Stimulated activated CD4-positive, alpha-beta T cell treated with anti-CD3 and anti-CD28 coated beads, Interleukin-12 subunit alpha, Interleukin-12 subunit beta, amount 100 ng/mL, for 4 hours (primary cell): ENCODE measurements around the gene KIAA0319L.

ENCODE experiments used
- DNase-seq: peaks from one replicate; pipeline ENCODE4 v3.0.0-alpha.2; 2020

KIAA0319L gene

DNA sequence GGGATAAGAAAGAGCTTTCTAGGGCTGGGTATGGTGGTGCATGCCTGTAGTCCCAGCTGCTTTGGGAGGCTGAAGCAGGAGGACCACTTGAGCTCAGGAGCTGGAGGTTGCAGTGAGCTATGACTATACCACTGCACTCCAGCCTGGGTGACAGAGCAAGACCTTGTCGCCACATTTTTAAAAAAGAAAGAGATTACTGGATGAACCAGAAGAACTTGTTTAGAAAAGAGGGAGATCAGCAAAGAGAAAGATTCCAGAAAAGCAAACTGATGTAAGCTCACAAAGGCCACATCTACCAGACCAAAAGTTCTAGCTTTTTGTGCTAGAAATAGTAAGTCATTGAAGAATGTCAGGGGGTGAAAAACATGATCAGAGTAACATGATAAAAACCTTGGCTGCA, 117.6 kb downstream of the KIAA0319L start:
- no peak for DNase-seq

DNA sequence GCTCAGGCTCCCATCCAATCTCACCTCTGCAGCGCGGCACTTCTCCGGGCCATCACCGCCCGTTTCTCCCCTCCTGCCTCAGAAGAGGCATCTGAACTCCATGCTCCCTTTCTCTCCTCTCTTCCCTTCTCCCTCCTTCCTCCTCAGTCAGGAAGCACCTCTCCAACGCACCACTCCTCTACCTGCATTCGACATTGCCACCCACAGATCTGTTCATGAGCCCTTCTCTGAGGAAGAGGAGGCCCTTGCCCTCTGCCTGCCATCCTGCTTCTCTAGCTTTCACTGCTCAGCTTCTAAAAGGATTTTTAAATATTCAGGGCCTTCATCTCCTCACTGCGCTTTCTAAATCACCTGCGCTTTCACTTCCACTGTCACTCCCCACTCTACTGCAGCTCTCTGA, 120.0 kb downstream of the KIAA0319L start:
- DNase-seq, result no peak

DNA sequence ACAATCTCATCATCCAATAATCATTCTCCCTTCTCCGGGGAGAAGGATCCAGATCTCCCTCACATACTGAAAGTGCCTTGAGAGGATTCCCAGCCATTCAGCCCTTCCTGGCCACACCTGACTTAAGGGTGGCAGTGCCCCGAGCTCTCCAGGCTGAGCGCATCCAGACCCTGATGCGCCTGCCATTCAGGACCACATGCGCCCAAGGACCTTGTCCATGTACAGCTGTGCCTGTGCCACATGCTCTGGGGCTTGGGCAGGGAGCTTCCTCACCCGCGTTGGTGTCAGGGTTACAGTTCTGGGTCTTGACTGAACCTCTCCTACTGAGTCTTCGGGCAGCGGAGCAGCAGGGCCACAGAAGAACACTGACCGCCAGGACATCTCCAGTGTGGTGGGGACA, 121.1 kb downstream of the KIAA0319L start:
- DNase-seq, result no peak

DNA sequence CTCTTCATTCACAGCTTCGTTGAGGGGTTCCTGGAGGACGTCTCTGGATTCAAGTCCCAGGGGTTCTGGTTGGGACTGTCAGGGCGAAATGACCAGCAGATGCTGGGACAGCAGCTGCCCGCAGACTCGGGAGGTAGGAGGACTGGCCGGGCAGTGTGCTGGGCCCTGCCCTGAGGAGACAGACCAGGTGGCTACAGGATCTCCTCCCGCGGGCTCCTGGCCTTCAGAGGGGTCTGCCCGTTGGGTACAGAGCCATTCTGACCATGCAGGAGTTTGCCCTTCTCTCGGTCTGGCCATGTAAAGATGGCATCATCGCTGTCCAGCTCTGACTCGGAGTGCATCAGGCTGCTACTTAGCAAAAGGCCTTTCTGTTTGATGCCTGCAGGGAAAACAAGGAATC, 122.5 kb downstream of the KIAA0319L start:
- no peak for DNase-seq

DNA sequence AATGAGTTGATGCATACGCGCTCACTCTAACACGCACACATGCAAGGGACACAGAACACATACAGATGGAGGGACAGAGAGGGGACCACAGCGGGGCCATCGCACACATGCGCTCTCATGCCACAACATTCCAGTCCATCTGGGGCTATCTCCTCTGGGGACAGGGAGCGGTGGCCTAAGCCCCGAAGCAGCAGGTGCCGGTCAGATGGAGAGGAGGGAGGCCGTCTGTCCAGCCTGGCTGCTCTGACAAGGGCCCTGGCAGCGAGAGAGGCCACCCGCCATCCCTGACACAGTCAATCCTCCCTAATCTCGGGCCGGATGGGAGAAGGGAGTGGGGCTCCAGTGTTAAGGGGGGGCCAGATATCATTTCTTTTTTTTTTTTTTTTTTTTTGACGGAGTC, 123.5 kb downstream of the KIAA0319L start:
- no peak for DNase-seq

DNA sequence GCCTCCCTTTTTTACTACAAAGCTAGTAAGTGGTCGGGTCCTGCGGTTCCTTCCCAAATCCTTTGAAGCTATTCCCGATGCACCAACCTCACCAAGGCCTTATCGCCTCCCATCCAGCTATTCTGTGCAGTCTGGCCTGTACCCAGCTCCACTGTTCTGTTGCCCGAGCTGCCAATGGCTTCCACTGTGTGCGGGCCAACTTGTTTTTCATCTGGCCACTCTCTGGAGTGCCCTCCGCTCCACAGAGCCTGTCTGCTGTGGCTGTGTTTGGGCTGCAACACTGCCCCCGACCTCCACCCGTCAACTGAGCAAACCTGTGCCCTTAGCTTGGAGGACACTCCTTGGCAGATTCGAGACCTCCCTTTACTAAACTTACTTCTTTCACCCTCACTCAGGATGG, 125.0 kb downstream of the KIAA0319L start:
- DNase-seq, result no peak

DNA sequence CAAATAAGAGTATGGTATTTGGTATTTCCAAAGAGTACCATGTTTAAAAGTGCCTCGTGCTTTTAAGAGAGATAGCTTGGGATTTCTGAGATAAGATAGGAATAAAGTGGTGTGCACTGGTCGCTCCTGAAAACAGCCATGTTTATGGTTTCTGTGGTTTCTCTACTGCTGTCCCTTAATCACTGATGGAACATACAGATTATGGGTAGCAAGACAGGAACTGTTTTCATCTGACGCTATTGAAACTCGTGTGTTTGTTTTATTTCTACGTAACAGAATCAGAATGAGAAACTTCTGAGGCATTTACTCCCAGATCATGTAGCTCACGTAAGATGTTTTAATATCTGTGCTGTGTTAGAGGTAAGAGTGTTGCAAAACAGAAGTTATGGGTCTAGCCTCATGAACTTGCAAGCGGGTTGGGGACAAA, 126.0 kb downstream of the KIAA0319L start:
- no peak for DNase-seq

DNA sequence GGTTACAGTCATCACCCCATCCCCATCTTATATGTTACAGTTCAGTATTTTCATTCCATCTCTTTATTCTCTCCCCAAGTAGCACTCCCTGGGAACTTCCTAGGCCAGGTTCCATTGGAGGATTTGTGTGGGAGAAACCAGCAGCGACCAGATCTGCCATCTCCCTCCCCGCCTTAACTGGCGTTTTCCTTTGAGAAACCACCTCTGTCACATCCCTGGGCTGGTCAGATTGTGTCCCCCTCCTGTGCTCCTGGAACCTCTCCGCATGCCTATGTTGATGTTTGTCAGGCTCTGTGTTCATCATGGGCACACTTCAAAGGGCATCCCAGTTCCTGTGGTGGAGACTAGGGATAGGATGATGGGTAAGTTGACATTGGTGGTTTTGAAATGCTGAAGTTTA, 126.4 kb downstream of the KIAA0319L start:
- DNase-seq, result no peak

DNA sequence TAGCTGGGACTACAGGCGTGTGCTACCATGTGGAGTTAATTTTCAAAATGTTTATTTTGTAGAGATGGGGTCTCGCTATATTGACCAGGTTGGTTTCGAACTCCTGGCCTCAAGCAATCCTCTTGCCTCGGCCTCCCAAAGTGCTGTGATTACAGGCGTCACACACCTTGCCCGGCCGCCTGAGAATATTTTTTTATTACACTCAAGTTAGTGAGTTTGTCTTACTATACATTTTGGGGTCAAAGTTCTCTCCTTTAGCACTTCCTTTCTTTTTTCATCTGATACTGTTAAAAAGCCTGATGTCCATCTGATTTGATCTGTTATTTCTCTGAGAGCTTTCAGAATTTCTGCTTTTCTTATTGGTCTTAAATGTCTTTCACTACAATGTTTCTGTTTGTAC, 128.8 kb downstream of the KIAA0319L start:
- DNase-seq, result no peak

DNA sequence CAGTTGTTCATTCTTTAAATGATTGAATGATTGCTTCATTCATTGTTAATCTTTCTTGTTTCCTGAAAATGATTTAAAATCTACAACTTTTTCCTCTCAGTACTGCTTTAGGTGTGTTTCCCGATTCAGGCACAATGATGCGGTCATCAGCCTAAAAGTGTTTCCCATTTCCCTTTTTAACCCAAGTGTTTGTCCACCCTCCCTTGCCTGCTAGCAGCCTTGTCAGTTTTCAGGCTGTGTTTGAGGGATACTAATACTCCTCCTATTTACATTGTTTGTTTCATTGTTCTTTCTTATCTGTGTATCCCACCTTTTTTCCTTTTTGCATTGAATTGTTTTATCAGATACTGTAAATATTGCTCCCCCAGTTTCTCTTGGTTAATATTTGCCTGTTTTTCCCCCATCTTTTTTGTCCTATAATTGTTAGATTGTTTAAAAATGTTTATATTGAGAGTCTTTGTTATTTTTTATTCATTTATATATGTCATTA, 131.1 kb downstream of the KIAA0319L start:
- DNase-seq, result no peak

DNA sequence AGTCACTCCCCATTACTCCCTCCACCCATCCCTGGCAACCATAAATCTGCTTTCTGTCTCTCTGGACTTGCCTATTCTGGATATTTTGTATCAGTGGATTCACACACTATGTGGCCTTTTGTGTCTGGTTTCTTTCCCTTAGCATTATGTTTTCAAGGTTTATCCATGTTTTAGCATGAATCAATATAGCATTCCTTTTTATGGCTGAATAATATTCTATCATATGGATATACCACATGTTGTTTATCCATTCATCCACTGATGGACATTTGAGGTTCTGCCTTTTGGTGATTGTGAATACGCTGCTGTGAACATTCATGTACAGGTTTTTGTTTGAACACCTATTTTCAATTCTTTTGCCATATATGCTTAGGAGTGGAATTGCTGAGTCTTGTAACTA, 148.3 kb downstream of the KIAA0319L start:
- DNase-seq, result no peak

DNA sequence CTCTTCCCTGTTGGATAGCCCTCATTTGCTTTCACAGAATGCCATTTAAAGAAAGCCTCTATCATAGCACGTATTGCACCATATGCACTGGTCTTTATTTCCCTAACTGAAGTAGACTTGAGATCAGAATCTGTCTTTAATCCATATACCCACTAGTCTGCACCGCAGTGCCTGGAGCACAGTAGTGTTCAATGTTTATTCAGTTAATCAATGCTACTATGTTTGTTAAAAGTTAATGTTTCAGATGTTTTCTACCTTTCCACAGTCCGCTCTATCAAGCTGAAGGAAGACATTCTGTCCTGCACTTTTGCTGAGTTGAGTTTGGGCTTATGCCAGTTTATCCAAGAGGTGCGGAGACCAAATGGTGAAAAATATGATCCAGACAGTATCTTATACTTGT, 149.5 kb downstream of the KIAA0319L start:
- no peak for DNase-seq

DNA sequence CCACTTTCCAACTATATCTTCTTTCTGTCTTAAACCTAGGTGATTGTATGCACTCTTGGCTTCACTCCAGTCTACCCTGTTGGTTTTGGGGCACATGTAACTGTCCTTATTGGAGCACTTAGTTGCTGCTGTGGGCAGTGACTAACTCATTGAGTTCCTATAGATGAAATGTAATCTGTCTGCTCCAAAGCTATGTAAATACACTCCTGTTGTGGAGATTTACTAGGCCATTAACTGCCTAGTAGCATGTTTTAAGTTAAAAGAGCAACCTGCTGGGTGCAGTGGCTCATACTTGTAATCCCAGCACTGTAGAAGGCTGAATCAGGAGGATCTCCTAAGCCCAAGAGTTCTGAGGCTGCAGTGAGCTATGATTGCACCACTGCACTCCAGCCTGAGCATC, 151.1 kb downstream of the KIAA0319L start:
- DNase-seq, result no peak

DNA sequence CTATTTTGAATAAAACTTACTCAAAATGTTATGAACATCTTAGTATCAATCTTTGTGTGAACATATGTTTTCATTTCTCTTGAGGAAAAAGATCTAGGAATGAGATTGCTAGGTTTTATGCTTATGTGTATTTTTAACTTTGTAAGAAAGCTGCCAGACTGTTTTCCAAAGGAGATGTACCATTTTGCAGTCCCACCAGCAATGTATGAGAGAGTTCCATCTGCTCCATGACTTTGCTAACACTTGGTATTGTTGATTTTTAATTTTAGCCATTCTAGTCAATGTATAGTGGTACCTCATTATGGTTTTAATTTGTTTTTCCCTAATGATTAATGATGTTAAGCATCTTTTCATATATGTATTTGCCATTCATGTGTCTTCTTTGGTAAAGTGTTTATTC, 156.2 kb downstream of the KIAA0319L start:
- DNase-seq, result no peak

DNA sequence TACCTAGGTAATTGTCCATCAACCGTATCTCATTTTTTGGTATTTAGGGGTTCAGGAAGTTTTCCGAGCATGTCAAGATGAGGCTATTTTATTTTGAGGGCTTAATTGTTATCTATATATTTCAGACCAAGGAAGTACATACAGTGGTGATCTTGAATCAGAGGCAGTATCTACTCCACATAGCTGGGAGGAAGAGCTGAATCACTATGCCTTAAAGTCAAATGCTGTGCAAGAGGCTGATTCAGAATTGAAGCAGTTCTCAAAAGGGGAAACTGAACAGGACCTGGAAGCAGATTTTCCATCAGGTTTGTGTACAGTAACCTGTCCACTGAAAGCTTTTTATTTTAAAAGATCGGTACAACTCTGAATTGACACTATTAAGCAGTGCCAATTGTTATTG, 158.5 kb downstream of the KIAA0319L start:
- DNase-seq, result no peak

DNA sequence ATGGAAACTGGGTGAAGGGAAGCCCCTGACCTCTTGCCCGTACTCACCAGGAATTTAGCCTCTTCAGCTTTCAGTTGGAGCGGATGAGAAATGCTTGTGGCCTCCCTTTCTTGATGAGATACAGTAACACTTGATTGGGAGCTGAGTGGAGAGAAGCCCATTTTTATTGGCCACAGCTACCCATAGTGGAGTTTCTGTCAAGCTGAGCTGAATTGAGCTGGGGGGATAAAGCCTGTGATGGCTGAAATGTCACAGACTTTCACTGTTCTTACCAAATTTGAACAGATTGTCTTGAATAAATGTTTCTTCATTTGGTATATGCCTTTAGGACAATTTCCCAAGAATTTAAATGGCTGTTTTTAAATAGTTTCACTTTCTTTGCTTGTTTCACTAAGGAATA, 162.8 kb downstream of the KIAA0319L start:
- DNase-seq, result no peak

DNA sequence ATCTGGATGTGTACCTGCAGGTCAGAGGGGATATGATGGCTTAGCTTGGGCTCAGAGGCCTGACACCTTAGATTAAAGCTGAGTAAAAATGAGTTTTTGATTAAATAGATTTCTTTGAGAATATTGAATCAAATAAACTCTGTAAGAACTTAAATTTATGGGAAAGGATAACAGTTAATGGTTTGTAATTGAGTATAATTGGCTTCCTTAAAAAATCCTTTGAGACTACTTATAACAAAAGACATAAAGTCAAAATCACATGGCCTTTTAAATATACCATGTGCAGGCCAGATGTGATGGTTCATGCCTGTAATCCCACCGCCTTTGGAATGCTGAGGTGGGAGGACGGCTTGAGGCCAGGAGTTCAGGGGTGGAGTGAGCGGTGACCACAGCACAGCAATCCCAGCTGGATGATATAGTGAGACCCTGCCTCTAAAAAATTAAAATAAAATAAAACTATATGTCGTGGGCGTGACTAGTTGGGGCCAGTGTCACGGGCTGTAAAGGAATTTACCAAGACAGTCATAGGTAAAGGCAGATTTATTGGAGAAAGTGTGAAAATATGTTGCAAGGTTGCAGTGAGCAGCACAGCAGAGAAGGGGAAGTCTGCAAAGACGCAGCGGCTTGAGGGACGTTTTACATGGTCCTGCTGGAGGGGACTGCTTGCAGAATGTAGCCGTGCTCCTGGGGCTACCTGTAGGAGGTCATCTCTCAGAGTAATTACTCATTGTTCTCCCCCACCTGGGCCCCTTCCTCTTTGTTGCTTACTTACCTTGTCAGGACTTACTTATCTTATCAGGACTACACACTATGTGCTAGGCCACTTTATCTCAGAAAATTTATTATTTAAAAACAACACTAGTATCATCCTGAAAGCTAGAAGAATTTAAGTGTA, 166.4 kb downstream of the KIAA0319L start:
- DNase-seq, result no peak

DNA sequence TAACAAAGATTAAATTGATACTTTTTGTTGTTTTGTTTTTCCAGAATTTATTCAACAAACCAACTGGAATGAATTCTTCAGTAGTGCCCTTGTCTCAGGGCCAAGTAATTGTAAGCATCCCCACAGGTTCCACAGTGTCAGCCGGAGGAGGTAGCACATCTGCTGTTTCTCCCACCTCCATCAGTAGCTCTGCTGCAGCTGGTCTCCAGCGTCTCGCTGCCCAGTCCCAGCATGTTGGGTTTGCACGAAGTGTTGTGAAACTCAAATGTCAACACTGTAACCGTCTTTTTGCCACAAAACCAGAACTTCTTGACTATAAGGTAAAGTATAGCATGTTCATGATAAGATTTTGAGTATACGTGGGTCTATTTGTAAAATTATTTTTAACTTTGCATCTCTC, 170.2 kb downstream of the KIAA0319L start:
- no peak for DNase-seq

DNA sequence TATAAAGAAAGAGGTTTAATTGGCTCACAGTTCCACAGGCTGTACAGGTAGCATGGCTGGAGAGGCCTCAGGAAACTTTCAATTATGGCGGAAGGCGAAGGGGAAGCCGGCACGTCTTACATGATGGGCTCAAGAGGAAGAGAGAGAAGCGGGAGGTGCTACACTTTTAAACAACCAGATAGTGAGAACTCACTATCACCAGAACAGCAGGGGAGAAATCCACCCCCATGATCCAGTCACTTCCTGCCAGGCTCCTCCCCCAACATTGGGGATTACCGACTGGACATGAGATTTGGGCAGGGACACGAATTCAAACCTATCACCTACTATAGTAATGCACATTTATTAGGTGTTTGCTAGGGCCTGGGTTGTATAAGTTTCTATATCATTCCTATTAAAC, 170.9 kb downstream of the KIAA0319L start:
- DNase-seq, result no peak
